ENCODE results near the gene CADM1. TPM values are rescaled to one million over a fixed set of nuclear protein-coding genes. Genes with fewer than 3 reads are reported as not detected.

Gene CADM1
- total RNA-seq, 1 donor from 2014 or later: 51.1 TPM

DNA sequence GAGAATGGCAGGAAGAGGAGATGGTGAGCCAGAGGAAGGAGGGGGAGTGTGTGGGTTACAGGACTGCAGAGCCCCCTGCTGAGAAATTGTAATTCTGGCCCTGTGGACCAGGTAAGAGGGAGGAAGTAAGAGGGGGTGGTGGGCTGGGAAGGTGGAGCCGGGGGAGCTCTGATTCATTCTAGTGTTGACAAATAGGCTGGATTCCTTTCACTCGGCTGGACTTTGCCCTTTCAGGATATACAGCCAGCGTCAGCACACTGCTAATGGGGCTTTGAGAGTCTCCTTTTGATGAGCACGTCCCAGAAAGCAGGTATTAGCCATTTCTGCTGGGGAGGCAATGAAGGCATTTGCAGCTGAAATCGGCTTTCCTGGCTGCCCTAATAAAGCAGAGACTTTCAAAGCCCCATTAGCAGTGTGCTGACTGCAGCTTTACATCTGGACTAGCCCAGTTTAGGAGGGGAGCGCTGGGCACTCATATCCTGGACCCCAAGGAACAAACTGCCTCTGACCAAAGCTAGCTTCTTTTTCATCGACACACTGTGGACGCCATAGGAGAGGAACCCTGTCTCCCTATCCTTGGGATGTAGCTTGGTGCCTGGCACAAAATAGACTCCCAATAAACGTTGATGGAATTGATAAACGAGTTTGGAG, 44.8 kb upstream of the CADM1 start:
- no peaks in the 10 kb centered on the region for H3K36me3 ChIP-seq
- DNase-seq: no peak
- H3K9me3 ChIP-seq (replicated peaks): no peaks in the 10 kb centered on the region
- H3K27ac ChIP-seq (replicated peaks): no peak overlapping the region
- no peaks in the 10 kb centered on the region for H3K27me3 ChIP-seq (ENCODE audit: low read depth)
- TF ChIP-seq CTCF (IDR thresholded peaks at IDR 0.05; ENCODE audit: borderline replicate concordance): no peak
- intact Hi-C loops (cut with micrococcal nuclease): no loop called here
- peaks cover 9% of the 10 kb centered on the region for H3K4me1 ChIP-seq
- H3K4me3 ChIP-seq: no peak overlapping the region

DNA sequence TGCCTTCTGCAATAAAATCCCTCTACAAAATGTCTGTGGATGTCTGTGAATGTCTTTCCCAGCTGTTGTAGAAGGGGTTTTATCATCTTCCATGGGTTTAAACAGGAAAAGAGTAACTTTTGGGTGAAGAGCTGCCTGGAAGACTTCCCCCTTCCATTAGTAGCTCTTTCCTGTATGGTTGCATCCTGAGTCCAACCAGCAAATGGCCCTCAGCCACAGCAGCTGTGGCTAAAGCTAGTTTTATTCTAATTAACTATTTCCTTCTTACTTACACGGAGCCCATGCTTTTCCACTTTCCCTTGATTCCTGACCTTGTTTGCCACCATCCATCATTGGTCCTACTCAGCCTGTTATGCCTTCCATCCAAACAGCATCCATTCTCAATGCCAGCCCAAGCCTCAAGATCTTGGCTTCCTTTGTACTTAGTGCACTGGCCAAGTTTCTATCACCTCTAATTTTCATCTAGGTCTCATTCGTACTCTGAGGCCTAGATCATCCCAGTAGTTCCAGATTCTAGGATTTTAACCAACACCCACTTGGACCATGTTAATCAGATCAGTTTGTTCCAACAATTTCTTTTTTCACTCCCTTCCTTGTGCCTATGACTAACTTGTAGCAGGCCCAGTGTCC, 41.5 kb upstream of the CADM1 start:
- no peaks in the 10 kb centered on the region for H3K9me3 ChIP-seq (replicated peaks)

GRCh38 chr11:115544422-115544948, 40.3 kb upstream of the CADM1 start:
- Histone ChIP-seq H3K36me3 (no peaks in the 10 kb centered on the region), H3K27me3 (ENCODE audit: low read depth) (no peaks in the 10 kb centered on the region), H3K27ac (replicated peaks) (no peak overlapping the region), H3K4me1 (peaks cover 10% of the 10 kb centered on the region), H3K9me3 (replicated peaks) (no peaks in the 10 kb centered on the region), H3K4me3 (no peak overlapping the region)
- no peak for DNase-seq
- intact Hi-C loops (cut with micrococcal nuclease): no loop called here
- no peak for TF ChIP-seq CTCF (IDR thresholded peaks at IDR 0.05; ENCODE audit: borderline replicate concordance)

More for the DNA sequence above, 41.5 kb upstream of the CADM1 start:
- Histone ChIP-seq H3K27me3 (ENCODE audit: low read depth) (no peaks in the 10 kb centered on the region), H3K27ac (replicated peaks) (no peak overlapping the region), H3K36me3 (no peaks in the 10 kb centered on the region), H3K4me3 (no peak overlapping the region), H3K4me1 (peaks cover 10% of the 10 kb centered on the region)
- TF ChIP-seq CTCF (IDR thresholded peaks at IDR 0.05; ENCODE audit: borderline replicate concordance): no peak
- no peak for DNase-seq
- intact Hi-C loops (cut with micrococcal nuclease): no loop called here

DNA sequence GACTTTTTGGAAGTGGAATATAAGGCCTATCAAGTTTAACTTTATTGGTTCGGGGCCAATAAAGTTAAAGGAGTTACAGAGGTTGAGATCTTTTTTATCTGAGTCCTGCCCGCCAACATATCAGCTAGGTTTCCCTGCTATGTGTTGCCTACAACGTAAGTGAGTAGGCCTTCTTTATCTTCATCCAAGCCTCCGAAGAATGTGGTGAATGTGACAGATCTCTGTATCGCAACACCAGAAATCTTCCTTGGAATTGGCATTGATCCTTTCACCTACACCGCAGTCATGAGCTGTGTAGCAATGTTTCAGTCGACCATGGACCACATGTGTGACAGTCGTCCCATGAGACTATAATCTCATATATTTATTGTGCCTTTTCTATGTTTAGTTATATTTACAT, 37.3 kb upstream of the CADM1 start:
- peaks cover 10% of the 10 kb centered on the region for H3K4me1 ChIP-seq
- no peak overlapping the region for H3K27ac ChIP-seq (replicated peaks)
- H3K9me3 ChIP-seq (replicated peaks): no peaks in the 10 kb centered on the region
- peaks cover 10% of the 10 kb centered on the region for H3K27me3 ChIP-seq (ENCODE audit: low read depth)
- intact Hi-C loops (cut with micrococcal nuclease): no loop called here
- no peak for DNase-seq
- H3K36me3 ChIP-seq: no peaks in the 10 kb centered on the region
- no peak overlapping the region for H3K4me3 ChIP-seq
- no peak for TF ChIP-seq CTCF (IDR thresholded peaks at IDR 0.05; ENCODE audit: borderline replicate concordance)

- Histone ChIP-seq H3K27ac (replicated peaks) (no peak overlapping the region), H3K27me3 (ENCODE audit: low read depth) (peaks cover 10% of the 10 kb centered on the region), H3K4me3 (no peak overlapping the region), H3K4me1 (peaks cover 9% of the 10 kb centered on the region), H3K9me3 (replicated peaks) (no peaks in the 10 kb centered on the region), H3K36me3 (no peaks in the 10 kb centered on the region)
- intact Hi-C loops (cut with micrococcal nuclease): no loop called here
- TF ChIP-seq CTCF (IDR thresholded peaks at IDR 0.05; ENCODE audit: borderline replicate concordance): no peak
- DNase-seq: no peak
Observed at GRCh38 chr11:115539844-115540243, 35.6 kb upstream of the CADM1 start.
